WTC11 (cell line): ENCODE results near the gene TMEM120B. TPM values are rescaled to one million over a fixed set of nuclear protein-coding genes. Genes with fewer than 3 reads are reported as not detected.

Experiments used
- ATAC-seq: fragments of 200-7000 bp; cut with Tn5 transposase; 2 replicates; pipeline ENCODE4 v1.10.0; 2021; ENCODE audit warnings: mild to moderate bottlenecking, moderate library complexity
- CTCF ChIA-PET: fragments of 300-600 bp; sonication (Branson Sonifier 250); formaldehyde crosslinking; loops from one replicate; lab custom pipeline; 2021; ENCODE audit warnings: antibody characterized with exemption; lab: Charles Lee
- POLR2A ChIA-PET: fragments of 350-600 bp; sonication (Branson Sonifier 250); formaldehyde crosslinking; loops from one replicate; lab custom pipeline; 2021; ENCODE audit warnings: antibody characterized with exemption; lab: Charles Lee
- DNase-seq: peaks from one replicate; pipeline ENCODE4 v3.0.0; 2021; ENCODE audit warnings: low spot score
- H3K27ac Mint-ChIP-seq: 2 replicates; pipeline ENCODE4 v1.8.0; 2021; ENCODE audit warnings: mixed read lengths
- H3K27me3 Mint-ChIP-seq: 2 replicates; pipeline ENCODE4 v1.8.0; 2021; ENCODE audit warnings: low read depth, mild to moderate bottlenecking, moderate library complexity, mixed read lengths
- H3K36me3 Mint-ChIP-seq: 2 replicates; pipeline ENCODE4 v1.8.0; 2021; ENCODE audit warnings: mixed read lengths
- H3K4me1 Mint-ChIP-seq: 2 replicates; pipeline ENCODE4 v1.8.0; 2022; ENCODE audit warnings: mixed read lengths
- H3K4me3 Mint-ChIP-seq: 2 replicates; pipeline ENCODE4 v1.8.0; 2021; ENCODE audit warnings: mild to moderate bottlenecking, moderate library complexity, mixed read lengths
- H3K9me3 Mint-ChIP-seq: 2 replicates; pipeline ENCODE4 v1.8.0; 2021; ENCODE audit warnings: mixed read lengths
- ATF3 ChIP-seq: sonication (generic); formaldehyde crosslinking; conservative IDR thresholded peaks from 2 replicates; pipeline ENCODE4 v1.8.1; 2022; ENCODE audit warnings: mild to moderate bottlenecking, missing genetic modification reagents
- ERG ChIP-seq: fragments of 250-450 bp; sonication (Bioruptor Pico); IDR thresholded peaks from 2 replicates; pipeline ENCODE4 v1.8.0; 2021; ENCODE audit warnings: mild to moderate bottlenecking
- FOXP4 ChIP-seq: sonication (generic); formaldehyde crosslinking; IDR thresholded peaks from 2 replicates; pipeline ENCODE4 v1.8.0; 2022; ENCODE audit warnings: mild to moderate bottlenecking, missing genetic modification reagents
- GTF2I ChIP-seq: fragments of 250-450 bp; sonication (Bioruptor Pico); conservative IDR thresholded peaks from 2 replicates; pipeline ENCODE4 v1.4.0; 2021; ENCODE audit warnings: mild to moderate bottlenecking
- HMGA2 ChIP-seq: fragments of 250-450 bp; sonication (Bioruptor Pico); IDR thresholded peaks from 2 replicates; pipeline ENCODE4 v1.4.0; 2021; ENCODE audit warnings: mild to moderate bottlenecking, moderate library complexity
- HMGXB4 ChIP-seq: sonication (generic); formaldehyde crosslinking; IDR thresholded peaks from 2 replicates; pipeline ENCODE4 v1.8.1; 2023; ENCODE audit warnings: mild to moderate bottlenecking, moderate library complexity, missing genetic modification reagents
- KAT7 ChIP-seq: sonication (generic); formaldehyde crosslinking; IDR thresholded peaks from 2 replicates; pipeline ENCODE4 v1.8.1; 2023; ENCODE audit warnings: missing genetic modification reagents, mild to moderate bottlenecking, borderline replicate concordance
- NFE2L1 ChIP-seq: sonication (generic); formaldehyde crosslinking; IDR thresholded peaks from 2 replicates; pipeline ENCODE4 v1.8.1; 2023; ENCODE audit warnings: missing genetic modification reagents
- NFYB ChIP-seq: sonication (generic); formaldehyde crosslinking; conservative IDR thresholded peaks from 2 replicates; pipeline ENCODE4 v1.8.0; 2022; ENCODE audit warnings: low read depth, missing genetic modification reagents
- PREB ChIP-seq: sonication (generic); formaldehyde crosslinking; IDR thresholded peaks from 2 replicates; pipeline ENCODE4 v1.8.1; 2022; ENCODE audit warnings: mild to moderate bottlenecking, missing genetic modification reagents, moderate library complexity, borderline replicate concordance
- ZNF121 ChIP-seq: sonication (generic); formaldehyde crosslinking; IDR thresholded peaks from 2 replicates; pipeline ENCODE4 v1.8.0; 2023; ENCODE audit warnings: missing genetic modification reagents
- ZNF219 ChIP-seq: sonication (generic); formaldehyde crosslinking; IDR thresholded peaks from 2 replicates; pipeline ENCODE4 v1.8.0; 2023; ENCODE audit warnings: missing genetic modification reagents, mild to moderate bottlenecking, borderline replicate concordance
- ZNF425 ChIP-seq: fragments of 250-450 bp; sonication (Bioruptor Pico); conservative IDR thresholded peaks from 2 replicates; pipeline ENCODE4 v1.9.0; 2021; ENCODE audit warnings: mild to moderate bottlenecking
- total RNA-seq: library from RNA; stranded (reverse); gene quantifications from 3 replicates; pipeline ENCODE4 v1.2.3, GENCODE V29; 2021

The TMEM120B gene
- total RNA-seq, 1 experiment from 2014 or later, result 36.9 TPM

GRCh38 chr12:121767525-121768016 is 55.0 kb downstream of the TMEM120B start:
- POLR2A ChIA-PET, result no interaction called here
- Mint-ChIP-seq H3K27me3 (no peaks in the 10 kb centered on the region), H3K27ac (0 out of 2 replicates have a peak overlapping the region, but pooled peaks have one; percentile 36)
- no peak for ATAC-seq
- TF ChIP-seq NFE2L1 (CRISPR knock-in tag) (no peak), PREB (no peak), KAT7 (CRISPR knock-in tag) (no peak), GTF2I (CRISPR knock-in tag) (no peak), HMGXB4 (CRISPR knock-in tag) (no peak), ZNF219 (no peak)
- TF ChIP-seq, all 79 proteins: peak for 0
- Mint-ChIP-seq H3K4me1 (no peaks in the 10 kb centered on the region), H3K9me3 (no peaks in the 10 kb centered on the region), H3K36me3 (peaks cover 6% of the 10 kb centered on the region; the same call in 1 of the 2 replicates), H3K4me3 (no peak overlapping the region)
- no peak for DNase-seq
- CTCF ChIA-PET, result interaction anchor here (1.3 kb wide), 1 partner anchor 27 kb away, joined by 6 read pairs; the partner anchor contains the start of gene RHOF

- Mint-ChIP-seq H3K9me3 (no peaks in the 10 kb centered on the region), H3K36me3 (peaks cover 5% of the 10 kb centered on the region; the same call in 1 of the 2 replicates), H3K4me3 (no peak overlapping the region), H3K27me3 (no peaks in the 10 kb centered on the region), H3K4me1 (peaks cover 8% of the 10 kb centered on the region), H3K27ac (no peak overlapping the region)
- no peak for DNase-seq
- ChIA-PET POLR2A (no interaction called here), CTCF (interaction anchor here (1.1 kb wide), 1 partner anchor 56 kb away, joined by 3 read pairs; no protein-coding TSS in a partner anchor)
- TF ChIP-seq ERG (CRISPR knock-in tag) (no peak), ZNF121 (CRISPR knock-in tag) (peak; percentile 86)
- no peak for ATAC-seq
Measured at GRCh38 chr12:121769297-121769830, 56.8 kb downstream of the TMEM120B start.

GRCh38 chr12:121769831-121770301 is 57.3 kb downstream of the TMEM120B start:
- Mint-ChIP-seq H3K27ac (no peak overlapping the region; the same call in 1 of the 2 replicates), H3K27me3 (no peaks in the 10 kb centered on the region), H3K36me3 (peaks cover 2% of the 10 kb centered on the region; the same call in 1 of the 2 replicates), H3K4me3 (no peak overlapping the region), H3K4me1 (peaks cover 12% of the 10 kb centered on the region), H3K9me3 (no peaks in the 10 kb centered on the region)
- ATAC-seq (no peak), DNase-seq (no peak)
- ChIA-PET POLR2A (no interaction called here), CTCF (interaction anchor here (0.9 to 1.1 kb wide), 2 partner anchors 57 to 67 kb away, joined by 3 read pairs; no protein-coding TSS in a partner anchor)
- TF ChIP-seq FOXP4, result no peak
- TF ChIP-seq ZNF425 (CRISPR knock-in tag), result no peak
- TF ChIP-seq NFYB (CRISPR knock-in tag), result no peak
- TF ChIP-seq HMGA2 (CRISPR knock-in tag), result no peak
- no peak for TF ChIP-seq ATF3
- TF ChIP-seq, all 79 proteins: peak for 0
